Measurements from ENCODE around the gene GDNF.

The GDNF gene

GRCh38 chr5:37815913-37816312 is 23.9 kb downstream of the GDNF start:
- TF ChIP-seq CTCF (IDR thresholded peaks at IDR 0.05; ENCODE audit: low read depth, low read length), result no peak
- no peak overlapping the region for H3K4me3 ChIP-seq (ENCODE audit: low read depth, low read length)

GRCh38 chr5:37814699-37815098 is 25.1 kb downstream of the GDNF start:
- TF ChIP-seq CTCF (IDR thresholded peaks at IDR 0.05; ENCODE audit: low read depth, low read length), result no peak
- H3K4me3 ChIP-seq (ENCODE audit: low read depth, low read length), result no peak overlapping the region

DNA sequence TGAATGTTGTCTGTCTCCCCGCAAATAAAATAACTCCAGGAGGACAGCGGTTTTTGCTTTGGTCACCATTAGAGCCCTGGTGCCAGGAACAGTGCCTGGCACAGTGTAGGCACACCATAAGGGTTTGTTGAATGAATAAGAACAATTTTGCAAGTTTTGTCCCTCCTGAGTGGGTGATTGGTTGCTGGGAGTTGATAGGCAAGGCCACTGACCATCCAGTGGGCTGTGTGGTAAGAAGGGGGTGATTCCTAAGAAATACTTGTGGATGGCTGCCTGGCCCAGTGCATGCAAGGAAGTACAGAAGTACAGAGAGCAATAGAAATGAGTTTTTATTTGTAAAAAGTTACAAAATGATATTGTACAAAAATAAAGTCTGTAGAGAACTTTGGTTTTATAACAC is 27.5 kb downstream of the GDNF start:
- TF ChIP-seq CTCF (IDR thresholded peaks at IDR 0.05; ENCODE audit: low read depth, low read length), result no peak
- H3K4me3 ChIP-seq (ENCODE audit: low read depth, low read length), result no peak overlapping the region

DNA sequence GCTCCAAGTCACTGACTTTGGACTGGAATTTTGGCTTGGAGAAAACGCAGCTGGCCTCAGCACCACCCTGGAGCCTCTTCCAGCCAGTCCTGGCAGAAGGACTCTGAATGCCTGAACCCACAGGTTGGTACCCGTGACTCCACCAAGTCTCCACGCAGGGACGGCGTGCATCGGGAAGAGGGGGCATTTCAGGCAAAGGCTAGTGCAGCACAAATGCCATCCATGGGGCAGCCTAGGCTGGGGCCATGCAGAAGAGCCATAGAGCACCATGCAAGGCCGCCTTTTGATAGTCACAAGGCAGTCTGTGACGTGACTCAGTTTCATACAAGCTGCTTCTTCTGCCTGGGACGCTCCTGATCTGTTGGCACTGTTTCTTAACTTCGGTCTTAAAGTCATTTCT is 28.0 kb downstream of the GDNF start:
- no peak for TF ChIP-seq CTCF (IDR thresholded peaks at IDR 0.05; ENCODE audit: low read depth, low read length)
- H3K4me3 ChIP-seq (ENCODE audit: low read depth, low read length), result no peak overlapping the region

- TF ChIP-seq CTCF (IDR thresholded peaks at IDR 0.05; ENCODE audit: low read depth, low read length), result no peak
- H3K4me3 ChIP-seq (ENCODE audit: low read depth, low read length), result no peak overlapping the region
Measured at GRCh38 chr5:37810311-37810710, 29.5 kb downstream of the GDNF start.

DNA sequence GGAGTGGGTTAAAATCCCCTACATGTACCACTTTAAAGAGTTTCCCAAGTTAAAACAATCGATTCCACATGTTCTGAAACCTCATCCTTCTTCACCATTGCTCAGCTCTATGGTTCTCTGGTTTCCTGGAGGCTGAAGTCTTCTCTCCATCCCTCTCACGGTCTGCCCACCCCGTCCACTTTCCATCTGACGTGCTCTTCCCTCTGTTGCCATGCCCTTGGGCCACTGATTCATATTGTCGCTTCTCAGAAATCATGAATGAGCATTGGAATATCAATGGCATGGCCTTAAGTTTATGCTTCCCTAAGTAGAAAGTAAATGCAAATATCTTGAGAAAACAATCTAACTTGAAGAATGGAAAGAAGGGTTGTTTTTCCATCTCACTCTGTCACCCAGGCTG is 30.9 kb downstream of the GDNF start:
- no peak for TF ChIP-seq CTCF (IDR thresholded peaks at IDR 0.05; ENCODE audit: low read depth, low read length)
- no peak overlapping the region for H3K4me3 ChIP-seq (ENCODE audit: low read depth, low read length)

- H3K4me3 ChIP-seq (ENCODE audit: low read depth, low read length), result no peak overlapping the region
- no peak for TF ChIP-seq CTCF (IDR thresholded peaks at IDR 0.05; ENCODE audit: low read depth, low read length)
Measured at GRCh38 chr5:37807621-37808301, 32.1 kb downstream of the GDNF start.
